Measurements from ENCODE around the gene DDX41. TPM values are rescaled to one million over a fixed set of nuclear protein-coding genes. Genes with fewer than 3 reads are reported as not detected.

The DDX41 gene
- total and polyA plus RNA-seq, 2 donors (not counting 1 experiment from before 2014, with no cell fraction given) = 110 to 168 TPM

GRCh38 chr5:177529247-177530203 lies 12.8 kb upstream of the DDX41 start:
- Histone ChIP-seq H3K4me1 (ENCODE audit: control insufficient read depth in 2 of 2, insufficient read depth in 2 of 2, low read length in 2 of 2) (no peaks in the 10 kb centered on the region), H2AFZ (ENCODE audit: insufficient read depth, low read depth, low read length, poor library complexity, severe bottlenecking) (no peak overlapping the region), H3K4me2 (replicated peaks; ENCODE audit: low read depth, low read length, poor library complexity, severe bottlenecking) (no peak overlapping the region), H3K9ac (ENCODE audit: low read length) (no peak overlapping the region), H3K79me2 (ENCODE audit: control insufficient read depth, insufficient read depth, low read length) (peaks cover 11% of the 10 kb centered on the region), H3K36me3 (replicated peaks in 1 of 2; ENCODE audit: control extremely low read depth in 1 of 2, control insufficient read depth in 1 of 2, extremely low read depth in 1 of 2, insufficient read depth in 2 of 2, low read length in 1 of 2) (peaks cover 1 to 83% of the 10 kb centered on the region in 2 experiments), H3K27me3 (replicated peaks in 1 of 4; ENCODE audit: control extremely low read depth in 1 of 4, control insufficient read depth in 3 of 4, insufficient read depth in 4 of 4, low read length in 3 of 4) (no peaks in the 10 kb centered on the region), H4K20me1 (ENCODE audit: control insufficient read depth, insufficient read depth, low read length, poor library complexity, severe bottlenecking) (peaks cover 8% of the 10 kb centered on the region), H3K27ac (ENCODE audit: low read length in 2 of 2) (no peak overlapping the region), H3K9me3 (ENCODE audit: control extremely low read depth in 1 of 3, control insufficient read depth in 2 of 3, insufficient read depth in 1 of 3, low read length in 2 of 3) (no peaks in the 10 kb centered on the region), H3K4me3 (ENCODE audit: control extremely low read depth in 1 of 5, extremely low read depth in 1 of 5, insufficient read depth in 1 of 5, low read depth in 2 of 5, low read length in 4 of 5) (no peak overlapping the region)
- H3K4me3 Mint-ChIP-seq = no peak overlapping the region
- H3K27ac Mint-ChIP-seq = no peak overlapping the region
- no peaks in the 10 kb centered on the region for H3K4me1 Mint-ChIP-seq
- DNase-seq (no peak), ATAC-seq (ENCODE audit: low read depth) (no peak)
- H3K27me3 Mint-ChIP-seq = no peaks in the 10 kb centered on the region
- H3K9me3 Mint-ChIP-seq (ENCODE audit: insufficient read depth) = no peaks in the 10 kb centered on the region
- ChIA-PET CTCF (no interaction called here), POLR2A (no interaction called here)
- TF ChIP-seq CTCF (IDR thresholded peaks at IDR 0.05) = no peak
- TF ChIP-seq EZH2 (IDR thresholded peaks at IDR 0.05; ENCODE audit: borderline replicate concordance, insufficient read depth, low read depth, low read length, poor library complexity, severe bottlenecking) = no peak
- 90% methylated on average over 12 of the region's 12 CpGs for WGBS (ENCODE audit: insufficient coverage)
- intact Hi-C loops (cut with micrococcal nuclease) = no loop called here

DNA sequence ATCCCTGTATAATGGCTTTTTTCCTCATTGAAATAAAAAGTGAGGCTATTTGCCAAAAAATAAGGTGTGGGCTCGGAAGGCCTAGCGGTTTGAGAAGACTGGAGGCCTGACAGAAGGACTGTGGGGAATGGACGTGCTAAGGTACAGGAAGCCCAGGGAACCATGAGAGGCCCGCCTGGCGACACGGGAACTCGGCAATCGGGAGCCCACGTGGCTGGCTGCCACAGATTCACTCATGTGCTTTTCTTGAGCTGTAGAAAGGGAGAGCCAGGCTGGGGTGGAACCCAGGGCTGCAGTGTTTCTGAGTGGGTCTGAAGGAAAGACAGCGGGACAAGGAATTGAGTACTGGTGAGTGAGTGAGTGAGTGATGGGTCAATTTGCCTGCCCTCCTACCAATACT lies 11.9 kb upstream of the DDX41 start:
- H3K9me3 Mint-ChIP-seq (ENCODE audit: insufficient read depth) = no peaks in the 10 kb centered on the region
- Histone ChIP-seq H4K20me1 (ENCODE audit: control insufficient read depth, insufficient read depth, low read length, poor library complexity, severe bottlenecking) (peaks cover 17% of the 10 kb centered on the region), H3K27ac (ENCODE audit: low read length in 2 of 2) (no peak overlapping the region), H3K9ac (ENCODE audit: low read length) (no peak overlapping the region), H3K79me2 (ENCODE audit: control insufficient read depth, insufficient read depth, low read length) (peaks cover 20% of the 10 kb centered on the region), H3K4me3 (ENCODE audit: control extremely low read depth in 1 of 5, extremely low read depth in 1 of 5, insufficient read depth in 1 of 5, low read depth in 2 of 5, low read length in 4 of 5) (no peak overlapping the region), H3K4me2 (replicated peaks; ENCODE audit: low read depth, low read length, poor library complexity, severe bottlenecking) (no peak overlapping the region), H3K9me3 (ENCODE audit: control extremely low read depth in 1 of 3, control insufficient read depth in 2 of 3, insufficient read depth in 1 of 3, low read length in 2 of 3) (no peaks in the 10 kb centered on the region), H3K27me3 (replicated peaks in 1 of 4; ENCODE audit: control extremely low read depth in 1 of 4, control insufficient read depth in 3 of 4, insufficient read depth in 4 of 4, low read length in 3 of 4) (no peaks in the 10 kb centered on the region), H2AFZ (ENCODE audit: insufficient read depth, low read depth, low read length, poor library complexity, severe bottlenecking) (no peak overlapping the region), H3K36me3 (replicated peaks in 1 of 2; ENCODE audit: control extremely low read depth in 1 of 2, control insufficient read depth in 1 of 2, extremely low read depth in 1 of 2, insufficient read depth in 2 of 2, low read length in 1 of 2) (peaks cover 1 to 87% of the 10 kb centered on the region in 2 experiments), H3K4me1 (ENCODE audit: control insufficient read depth in 2 of 2, insufficient read depth in 2 of 2, low read length in 2 of 2) (no peaks in the 10 kb centered on the region)
- H3K27me3 Mint-ChIP-seq = no peaks in the 10 kb centered on the region
- H3K4me3 Mint-ChIP-seq = no peak overlapping the region
- TF ChIP-seq CTCF (IDR thresholded peaks at IDR 0.05) = no peak
- TF ChIP-seq EZH2 (IDR thresholded peaks at IDR 0.05; ENCODE audit: borderline replicate concordance, insufficient read depth, low read depth, low read length, poor library complexity, severe bottlenecking) = no peak
- ChIA-PET POLR2A (no interaction called here), CTCF (no interaction called here)
- WGBS (ENCODE audit: insufficient coverage) = 96% methylated on average over 9 of the region's 10 CpGs
- DNase-seq = no peak
- intact Hi-C loops (cut with micrococcal nuclease) = no loop called here
- no peaks in the 10 kb centered on the region for H3K4me1 Mint-ChIP-seq
- no peak for ATAC-seq (ENCODE audit: low read depth)
- no peak overlapping the region for H3K27ac Mint-ChIP-seq

All from B cell (primary cell).